SW480 (cell line): ENCODE measurements around the gene GTF2IRD1.
"Not testable (repeated sequence)": the region's sequence is repeated elsewhere in the genome, so short reads cannot be mapped to it uniquely, and the experiment has no call there.

Experiments
- DNase-seq: peaks from one replicate; pipeline ENCODE4 v3.0.0-alpha.2; 2016; ENCODE audit warnings: low spot score

The GTF2IRD1 gene

GRCh38 chr7:74467876-74468275 is 14.2 kb downstream of the GTF2IRD1 start:
- DNase-seq, result no peak

- no peak for DNase-seq
Measured at GRCh38 chr7:74470504-74470903, 16.8 kb downstream of the GTF2IRD1 start.

GRCh38 chr7:74473116-74473515 is 19.4 kb downstream of the GTF2IRD1 start:
- no peak for DNase-seq

GRCh38 chr7:74474271-74474865 is 20.7 kb downstream of the GTF2IRD1 start:
- DNase-seq, result no peak

GRCh38 chr7:74475243-74475986 is 21.7 kb downstream of the GTF2IRD1 start:
- peak; percentile 99 for DNase-seq

GRCh38 chr7:74475987-74476350 is 22.3 kb downstream of the GTF2IRD1 start:
- DNase-seq, result no peak

GRCh38 chr7:74476626-74477025 is 22.9 kb downstream of the GTF2IRD1 start:
- peak; percentile 80 for DNase-seq

- DNase-seq, result no peak
Measured at GRCh38 chr7:74478671-74479065, 25.0 kb downstream of the GTF2IRD1 start.

- peak; percentile 97 for DNase-seq
Measured at GRCh38 chr7:74479066-74479781, 25.5 kb downstream of the GTF2IRD1 start.

GRCh38 chr7:74479961-74480829 is 26.5 kb downstream of the GTF2IRD1 start:
- peak; percentile 91 for DNase-seq

GRCh38 chr7:74480861-74481417 is 27.2 kb downstream of the GTF2IRD1 start:
- peak; percentile 55 for DNase-seq

- peak; percentile 82 for DNase-seq
Measured at GRCh38 chr7:74481458-74482196, 27.9 kb downstream of the GTF2IRD1 start.

GRCh38 chr7:74482197-74482467 is 28.4 kb downstream of the GTF2IRD1 start:
- DNase-seq, result no peak

- peak; percentile 99 for DNase-seq
Measured at GRCh38 chr7:74482629-74483401, 29.1 kb downstream of the GTF2IRD1 start.

- no peak for DNase-seq
Measured at GRCh38 chr7:74483402-74484336, 30.0 kb downstream of the GTF2IRD1 start.

GRCh38 chr7:74485611-74486010 is 31.9 kb downstream of the GTF2IRD1 start:
- no peak for DNase-seq

- not testable (repeated sequence) for DNase-seq
Measured at GRCh38 chr7:74488518-74489030, 34.9 kb downstream of the GTF2IRD1 start.

- DNase-seq, result no peak
Measured at GRCh38 chr7:74489997-74490945, 36.6 kb downstream of the GTF2IRD1 start.
